ENCODE measurements around the gene SLC2A6. TPM values are rescaled to one million over a fixed set of nuclear protein-coding genes. Genes with fewer than 3 reads are reported as not detected.

SLC2A6 gene
- total RNA-seq, 1 donor from 2014 or later, result 2.0 TPM

DNA sequence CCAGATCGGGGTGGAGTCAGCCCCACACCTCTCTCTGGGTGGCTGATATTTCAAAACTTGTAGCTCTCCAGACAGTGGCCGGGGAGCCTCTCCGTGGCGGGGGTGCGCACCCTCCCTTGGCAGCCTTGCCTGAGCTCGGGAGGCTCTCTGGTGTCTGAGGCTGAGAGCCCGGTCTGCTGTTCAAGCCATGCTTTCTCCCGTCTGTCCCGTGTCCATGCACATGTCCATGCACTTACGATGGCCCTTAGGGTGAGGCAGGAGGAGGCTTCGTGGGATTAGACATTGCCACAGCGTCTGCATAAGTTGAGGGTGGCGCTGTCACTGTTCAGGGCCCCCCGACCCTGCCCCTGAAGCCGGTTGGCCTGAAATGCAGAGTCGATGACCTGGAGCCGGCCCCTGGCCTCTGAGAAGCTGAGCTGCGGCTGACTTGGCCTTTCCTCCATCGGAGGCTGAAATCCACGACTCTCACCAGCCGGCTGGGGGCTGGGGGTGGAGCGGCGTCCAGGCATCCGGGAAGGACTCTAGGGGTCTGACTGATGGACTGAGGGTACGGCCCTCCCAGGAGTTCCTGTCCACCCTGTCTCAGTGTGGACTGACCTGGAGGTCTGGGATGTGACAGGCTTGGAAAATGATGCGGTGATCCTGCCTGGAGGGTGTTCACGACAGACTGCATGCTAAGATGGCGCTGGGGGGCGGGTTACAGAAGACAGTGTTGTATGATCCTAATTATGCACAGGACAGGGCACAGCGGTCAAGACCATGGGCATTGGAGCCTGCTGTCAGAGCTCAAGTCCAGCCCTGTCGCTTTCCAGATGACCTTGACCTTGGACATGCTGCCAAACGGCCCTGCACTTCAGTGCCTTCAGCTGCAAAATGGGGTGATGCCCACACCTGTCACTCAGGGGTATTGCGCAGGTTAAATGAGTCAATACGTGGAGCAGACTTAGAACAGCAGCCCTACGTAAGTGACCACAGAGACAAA, 18.3 kb upstream of the SLC2A6 start:
- H3K36me3 ChIP-seq, result no peaks in the 10 kb centered on the region
- H3K4me3 ChIP-seq, result no peak overlapping the region
- intact Hi-C loops (cut with micrococcal nuclease), result no loop called here
- TF ChIP-seq CTCF (IDR thresholded peaks at IDR 0.05; ENCODE audit: borderline replicate concordance), result no peak
- peaks cover 26% of the 10 kb centered on the region for H3K4me1 ChIP-seq
- H3K27ac ChIP-seq (replicated peaks), result no peak overlapping the region
- no peak for DNase-seq
- H3K9me3 ChIP-seq (replicated peaks), result peaks cover 14% of the 10 kb centered on the region
- peaks cover 19% of the 10 kb centered on the region for H3K27me3 ChIP-seq (ENCODE audit: low read depth)

- H3K36me3 ChIP-seq, result no peaks in the 10 kb centered on the region
- intact Hi-C loops (cut with micrococcal nuclease), result no loop called here
- peaks cover 33% of the 10 kb centered on the region for H3K4me1 ChIP-seq
- no peak overlapping the region for H3K4me3 ChIP-seq
- H3K27me3 ChIP-seq (ENCODE audit: low read depth), result peaks cover 19% of the 10 kb centered on the region
- H3K27ac ChIP-seq (replicated peaks), result no peak overlapping the region
- TF ChIP-seq CTCF (IDR thresholded peaks at IDR 0.05; ENCODE audit: borderline replicate concordance), result no peak
- no peaks in the 10 kb centered on the region for H3K9me3 ChIP-seq (replicated peaks)
- no peak for DNase-seq
Measured at GRCh38 chr9:133495327-133496293, 16.7 kb upstream of the SLC2A6 start.

DNA sequence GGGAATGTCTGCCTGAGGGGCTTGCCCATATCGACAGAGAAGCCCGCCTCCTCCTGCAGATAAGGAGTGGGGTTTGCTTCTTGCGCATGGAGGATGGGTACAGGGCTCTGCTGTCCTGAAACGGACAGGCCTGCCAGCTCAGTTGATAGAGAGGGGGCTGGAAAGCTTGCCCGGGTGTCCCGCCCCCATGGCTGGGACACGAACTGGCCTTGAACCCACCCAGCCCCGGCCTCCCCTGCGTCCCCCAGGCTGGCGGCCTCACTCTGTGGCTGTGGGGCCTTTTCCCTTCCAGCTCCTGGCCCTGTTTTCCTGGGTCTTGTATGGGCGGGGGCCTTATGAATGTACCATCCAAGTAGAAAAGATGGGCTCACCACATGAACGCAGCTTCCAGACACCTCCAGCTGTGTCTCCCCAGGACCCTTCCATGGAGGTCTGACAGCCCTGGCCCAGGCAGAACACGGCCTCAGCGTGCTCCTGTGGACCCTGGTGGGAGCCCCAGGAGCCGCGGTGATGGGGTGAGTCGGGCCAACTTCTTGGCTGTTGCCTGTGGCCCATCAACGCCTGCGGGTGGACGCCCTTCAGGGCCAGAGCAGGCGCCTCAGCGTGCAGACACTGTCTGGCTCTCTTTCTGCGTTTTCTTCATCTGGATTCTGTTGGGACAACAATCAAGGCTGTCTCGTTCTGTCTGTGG, 15.9 kb upstream of the SLC2A6 start:
- no peak for DNase-seq
- peaks cover 32% of the 10 kb centered on the region for H3K4me1 ChIP-seq
- no peaks in the 10 kb centered on the region for H3K9me3 ChIP-seq (replicated peaks)
- H3K36me3 ChIP-seq, result no peaks in the 10 kb centered on the region
- H3K27me3 ChIP-seq (ENCODE audit: low read depth), result peaks cover 19% of the 10 kb centered on the region
- TF ChIP-seq CTCF (IDR thresholded peaks at IDR 0.05; ENCODE audit: borderline replicate concordance), result no peak
- intact Hi-C loops (cut with micrococcal nuclease), result no loop called here
- H3K4me3 ChIP-seq, result no peak overlapping the region
- H3K27ac ChIP-seq (replicated peaks), result no peak overlapping the region

DNA sequence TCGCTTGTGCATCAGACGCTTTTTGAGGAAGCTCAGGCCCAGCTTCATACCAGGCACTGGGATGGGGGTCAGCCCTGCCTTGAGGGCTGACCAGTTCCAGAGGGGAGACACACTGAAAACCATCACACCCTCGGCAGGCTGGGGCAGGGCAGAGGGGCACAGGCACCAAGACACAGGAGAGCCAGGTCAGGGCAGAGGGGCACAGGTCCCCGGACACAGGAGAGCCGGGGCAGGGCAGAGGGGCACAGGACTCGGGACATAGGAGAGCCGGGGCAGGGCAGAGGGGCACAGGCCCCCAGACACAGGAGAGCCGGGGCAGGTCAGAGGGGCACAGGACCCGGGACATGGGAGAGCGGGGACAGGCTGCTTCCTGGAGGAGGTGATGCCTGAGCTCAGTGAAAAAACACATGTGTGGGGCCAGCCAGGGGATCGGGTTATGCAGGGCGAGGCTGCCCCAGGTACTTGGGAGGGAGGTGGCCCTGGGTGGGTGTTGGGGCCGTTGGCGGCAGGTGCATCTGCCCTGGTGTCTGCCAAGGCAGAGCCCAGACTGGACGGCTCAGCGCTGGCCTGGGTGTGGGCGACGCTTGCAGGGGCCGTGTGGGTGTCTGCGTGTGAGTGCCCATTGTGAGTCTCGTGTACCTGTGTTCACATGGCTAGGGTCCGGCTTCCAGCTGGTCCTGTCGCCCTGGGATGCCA, 15.1 kb upstream of the SLC2A6 start:
- intact Hi-C loops (cut with micrococcal nuclease), result no loop called here
- TF ChIP-seq CTCF (IDR thresholded peaks at IDR 0.05; ENCODE audit: borderline replicate concordance), result no peak
- Histone ChIP-seq H3K4me3 (no peak overlapping the region), H3K9me3 (replicated peaks) (no peaks in the 10 kb centered on the region), H3K36me3 (no peaks in the 10 kb centered on the region), H3K27me3 (ENCODE audit: low read depth) (peaks cover 19% of the 10 kb centered on the region), H3K27ac (replicated peaks) (no peak overlapping the region), H3K4me1 (peaks cover 24% of the 10 kb centered on the region)
- DNase-seq, result no peak
